Loucy (cell line): ENCODE data around the gene LYSMD4.

Experiments used
- EZH2phosphoT487 ChIP-seq: fragments of 200-600 bp; IDR thresholded peaks from 2 replicates; pipeline ENCODE4 v1.6.1; 2018; ENCODE audit warnings: antibody characterized with exemption, mild to moderate bottlenecking, moderate library complexity, borderline replicate concordance
- TF ChIP-seq, protein P1 (sequence below): fragments of 200-600 bp; sonication (generic); conservative IDR thresholded peaks from 2 replicates; pipeline ENCODE4 v1.5.1; 2014; ENCODE audit warnings: mild to moderate bottlenecking, antibody characterized with exemption, low read length

DNA sequence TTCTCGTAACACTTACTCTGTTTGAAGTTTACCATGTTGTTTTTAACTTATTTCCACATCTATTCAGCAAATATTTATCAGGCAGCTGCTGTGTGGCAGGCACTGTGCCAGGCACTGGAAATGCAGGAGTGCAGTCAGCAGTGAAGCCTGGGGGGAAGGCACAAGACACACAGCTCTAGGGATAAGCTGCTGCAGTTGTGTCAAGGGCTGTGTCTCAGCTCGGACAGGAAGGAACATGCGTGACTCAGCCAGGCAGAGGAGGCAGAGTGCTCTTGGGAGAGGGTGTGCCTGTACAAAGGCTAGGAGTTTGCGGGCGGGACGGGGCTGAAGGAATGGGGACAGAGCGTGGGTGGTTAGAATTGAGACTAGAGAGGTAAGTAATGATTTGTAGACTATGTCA, 24.7 kb downstream of the LYSMD4 start:
- TF ChIP-seq, protein P1, sequence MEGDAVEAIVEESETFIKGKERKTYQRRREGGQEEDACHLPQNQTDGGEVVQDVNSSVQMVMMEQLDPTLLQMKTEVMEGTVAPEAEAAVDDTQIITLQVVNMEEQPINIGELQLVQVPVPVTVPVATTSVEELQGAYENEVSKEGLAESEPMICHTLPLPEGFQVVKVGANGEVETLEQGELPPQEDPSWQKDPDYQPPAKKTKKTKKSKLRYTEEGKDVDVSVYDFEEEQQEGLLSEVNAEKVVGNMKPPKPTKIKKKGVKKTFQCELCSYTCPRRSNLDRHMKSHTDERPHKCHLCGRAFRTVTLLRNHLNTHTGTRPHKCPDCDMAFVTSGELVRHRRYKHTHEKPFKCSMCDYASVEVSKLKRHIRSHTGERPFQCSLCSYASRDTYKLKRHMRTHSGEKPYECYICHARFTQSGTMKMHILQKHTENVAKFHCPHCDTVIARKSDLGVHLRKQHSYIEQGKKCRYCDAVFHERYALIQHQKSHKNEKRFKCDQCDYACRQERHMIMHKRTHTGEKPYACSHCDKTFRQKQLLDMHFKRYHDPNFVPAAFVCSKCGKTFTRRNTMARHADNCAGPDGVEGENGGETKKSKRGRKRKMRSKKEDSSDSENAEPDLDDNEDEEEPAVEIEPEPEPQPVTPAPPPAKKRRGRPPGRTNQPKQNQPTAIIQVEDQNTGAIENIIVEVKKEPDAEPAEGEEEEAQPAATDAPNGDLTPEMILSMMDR = no peak
- no peak for TF ChIP-seq EZH2phosphoT487
